Bone marrow (tissue), 2 donors: ENCODE results near the gene LTBP3.

Source experiments
- DNase-seq, 2 donors: peaks; one replicate each; lab custom pipeline; 2025; lab: John Stamatoyannopoulos, UW

The LTBP3 gene

GRCh38 chr11:65496304-65497140 lies 61.6 kb downstream of the LTBP3 start:
- DNase-seq, result no peak

DNA sequence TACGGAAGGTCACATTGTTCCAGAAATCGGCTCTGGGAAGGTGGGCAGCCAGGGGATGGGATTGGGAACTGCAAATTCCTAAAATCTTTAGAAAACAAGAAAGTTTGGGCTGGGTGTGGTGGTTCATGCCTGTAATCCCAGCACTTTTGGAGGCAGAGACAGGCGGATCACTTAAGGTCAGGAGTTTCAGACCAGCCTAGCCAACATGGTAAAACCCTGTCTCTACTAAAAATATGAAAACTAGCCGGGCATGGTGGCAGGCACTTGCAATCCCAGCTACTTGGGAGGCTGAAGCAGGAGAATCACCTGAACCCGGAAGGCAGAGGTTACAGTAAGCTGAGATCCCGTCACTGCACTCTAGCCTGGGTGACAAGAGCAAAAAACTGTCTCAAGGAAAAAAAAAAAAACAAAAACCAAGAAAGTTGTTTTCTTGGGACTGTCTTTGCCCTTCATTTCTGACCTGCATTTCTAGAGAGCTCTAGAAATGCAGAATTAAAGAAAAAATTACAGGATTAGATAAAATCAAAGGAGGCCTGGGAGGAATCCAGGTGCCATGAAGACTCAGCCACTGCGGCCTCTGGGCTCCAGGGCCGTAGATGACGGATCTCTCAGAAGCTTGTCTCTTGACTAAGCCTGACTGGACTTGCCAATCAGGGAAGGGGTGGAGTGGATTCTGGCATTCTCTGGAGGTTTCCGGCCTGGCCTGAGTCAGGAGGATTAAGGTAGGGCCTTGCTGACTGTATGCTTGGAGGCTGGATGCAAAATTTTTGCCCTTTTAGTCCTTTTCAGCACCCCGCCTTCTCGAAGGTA lies 64.6 kb downstream of the LTBP3 start:
- DNase-seq, result no peak

GRCh38 chr11:65492637-65493366 lies 65.4 kb downstream of the LTBP3 start:
- peak; percentile 29 to 79 for DNase-seq

DNA sequence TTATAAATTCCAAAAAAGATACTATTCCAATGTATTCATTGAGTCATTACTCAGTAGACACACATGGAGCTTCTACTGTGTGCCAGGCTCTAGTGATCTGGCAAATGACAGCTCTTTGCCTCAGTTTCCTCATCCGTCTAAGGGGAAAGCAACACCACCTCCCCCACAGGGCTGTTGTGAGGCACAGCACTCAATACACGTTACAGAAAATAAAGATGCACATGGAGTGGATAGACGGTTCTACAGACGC lies 65.8 kb downstream of the LTBP3 start:
- no peak for DNase-seq

- DNase-seq, result peak in 1 of 2 donors; percentile 25
Measured at GRCh38 chr11:65491614-65492386, 66.4 kb downstream of the LTBP3 start.

GRCh38 chr11:65491163-65491465 lies 67.0 kb downstream of the LTBP3 start:
- no peak for DNase-seq

DNA sequence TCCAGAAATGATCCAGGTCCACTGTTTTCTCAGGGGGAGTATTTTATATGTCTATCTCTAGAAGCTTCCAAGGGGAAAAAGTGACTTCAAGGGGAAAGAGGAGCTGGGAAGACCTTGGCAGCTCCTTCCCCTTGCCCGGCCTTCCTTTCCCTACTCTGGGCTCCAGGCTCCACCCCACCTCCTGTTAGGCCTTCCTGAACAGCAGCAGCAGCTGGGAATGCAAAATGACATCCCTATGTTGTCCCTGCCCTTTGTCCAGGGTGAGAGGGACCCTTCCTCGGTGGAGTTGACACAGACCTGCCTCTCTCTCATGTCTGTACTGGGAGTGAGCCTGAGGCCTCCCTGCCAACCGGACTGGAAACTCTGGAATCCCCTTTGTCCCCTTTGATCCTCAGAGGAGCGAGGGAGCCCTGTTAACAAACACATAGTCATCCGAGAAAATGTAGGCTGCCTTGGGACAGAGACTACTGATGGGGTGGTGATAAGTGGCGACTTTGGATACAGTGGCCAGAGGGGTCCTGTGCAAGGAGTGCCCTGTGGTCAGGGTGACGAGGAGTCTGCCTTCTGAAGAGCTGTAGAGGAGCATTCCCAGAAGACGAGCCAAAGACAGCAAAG lies 68.3 kb downstream of the LTBP3 start:
- no peak for DNase-seq

GRCh38 chr11:65489035-65489705 lies 69.0 kb downstream of the LTBP3 start:
- no peak for DNase-seq
